GM19467 (cell line): ENCODE results near the gene PHYHIPL.

ENCODE experiments used
- ATAC-seq: cut with Tn5 transposase; IDR thresholded peaks from one replicate; pipeline ENCODE4 v1.9.1; 2021; ENCODE audit warnings: mild to moderate bottlenecking, moderate library complexity; ENCODE audit not compliant: unreplicated experiment

Gene PHYHIPL

DNA sequence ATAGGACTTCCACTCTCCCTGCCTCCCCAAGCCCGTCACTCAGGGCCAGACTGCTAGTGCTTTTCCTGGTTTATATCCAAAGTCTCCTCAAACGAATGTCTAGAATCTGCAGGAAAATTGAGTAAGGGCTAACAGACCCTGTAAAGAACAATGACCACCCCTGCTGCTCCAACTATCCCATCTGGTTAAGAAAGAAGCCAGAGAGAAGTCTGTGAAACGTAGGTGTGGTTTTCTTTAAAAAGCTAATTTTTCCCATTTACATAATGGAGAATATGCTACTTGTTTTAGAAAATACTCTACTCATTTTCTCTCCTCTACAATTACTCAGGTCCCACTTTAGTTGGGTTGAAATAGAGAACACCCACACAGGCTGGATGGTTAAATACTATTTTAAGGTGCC lies 113.4 kb downstream of the PHYHIPL start:
- ATAC-seq, result no peak

GRCh38 chr10:59290448-59290847 lies 114.0 kb downstream of the PHYHIPL start:
- ATAC-seq, result no peak
